CD4-positive, alpha-beta T cell treated with Interleukin-17A for 4 hours (primary cell): ENCODE data around the gene ATL3.
"Not testable (repeated sequence)": the region's sequence is repeated elsewhere in the genome, so short reads cannot be mapped to it uniquely, and the experiment has no call there.

Experiments
- DNase-seq: peaks from one replicate; pipeline ENCODE4 v3.0.0-alpha.2; 2020; ENCODE audit warnings: mixed read lengths

ATL3 gene

DNA sequence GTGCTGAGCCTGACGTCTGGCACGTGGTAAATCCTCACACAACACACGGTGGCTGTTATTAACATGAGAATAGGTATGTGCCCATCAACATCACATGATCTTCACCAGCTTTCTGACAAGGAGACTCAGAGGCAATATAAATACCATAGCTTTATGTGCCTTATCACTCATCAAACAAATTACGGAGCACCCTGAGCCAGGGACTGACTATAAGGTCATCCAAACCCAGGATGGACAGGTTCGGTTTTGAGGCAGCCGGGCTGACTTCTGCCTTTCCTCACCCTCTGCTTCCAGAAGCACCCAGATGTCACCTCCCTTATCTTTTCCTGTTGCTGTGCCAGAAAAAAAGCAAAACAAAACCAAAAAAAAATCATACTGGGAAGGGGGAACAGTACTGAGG lies 51.2 kb downstream of the ATL3 start:
- no peak for DNase-seq

DNA sequence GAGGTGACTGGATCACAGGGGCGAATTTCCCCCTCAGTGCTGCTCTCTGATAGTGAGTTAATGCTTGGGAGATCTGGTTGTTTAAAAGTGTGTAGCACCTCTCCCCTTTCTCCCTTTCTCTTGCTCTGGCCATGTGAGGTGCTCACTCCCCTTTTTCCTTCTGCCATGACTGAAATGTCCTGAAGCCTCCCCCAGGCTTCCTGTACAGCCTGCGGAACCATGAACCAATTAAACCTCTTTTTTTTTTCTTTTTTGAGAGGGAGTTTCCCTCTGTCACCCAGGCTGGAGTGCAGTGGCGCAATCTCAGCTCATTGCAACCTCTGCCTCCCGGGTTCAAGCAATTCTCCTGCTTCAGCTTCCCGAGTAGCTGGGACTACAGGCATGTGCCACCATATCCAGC lies 53.5 kb downstream of the ATL3 start:
- DNase-seq, result not testable (repeated sequence)

DNA sequence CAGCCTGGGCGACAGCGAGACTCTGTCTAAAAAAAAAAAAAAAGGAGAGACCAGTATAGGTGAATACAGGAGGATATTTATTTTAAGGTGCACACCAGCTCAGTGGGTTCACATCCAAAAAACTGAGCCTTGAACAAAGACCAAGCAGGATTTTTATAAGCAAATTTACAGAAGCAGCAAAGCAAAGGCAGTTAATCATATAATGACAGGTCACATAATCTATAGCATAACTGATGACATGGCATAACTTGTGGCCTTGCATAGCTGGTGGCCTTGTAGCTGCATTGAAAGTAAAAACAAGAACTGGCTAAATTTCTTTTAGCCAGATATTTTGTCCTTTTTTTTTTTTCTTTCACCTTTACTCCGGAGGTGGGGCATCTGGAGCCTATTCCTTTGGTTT lies 54.2 kb downstream of the ATL3 start:
- DNase-seq, result no peak

DNA sequence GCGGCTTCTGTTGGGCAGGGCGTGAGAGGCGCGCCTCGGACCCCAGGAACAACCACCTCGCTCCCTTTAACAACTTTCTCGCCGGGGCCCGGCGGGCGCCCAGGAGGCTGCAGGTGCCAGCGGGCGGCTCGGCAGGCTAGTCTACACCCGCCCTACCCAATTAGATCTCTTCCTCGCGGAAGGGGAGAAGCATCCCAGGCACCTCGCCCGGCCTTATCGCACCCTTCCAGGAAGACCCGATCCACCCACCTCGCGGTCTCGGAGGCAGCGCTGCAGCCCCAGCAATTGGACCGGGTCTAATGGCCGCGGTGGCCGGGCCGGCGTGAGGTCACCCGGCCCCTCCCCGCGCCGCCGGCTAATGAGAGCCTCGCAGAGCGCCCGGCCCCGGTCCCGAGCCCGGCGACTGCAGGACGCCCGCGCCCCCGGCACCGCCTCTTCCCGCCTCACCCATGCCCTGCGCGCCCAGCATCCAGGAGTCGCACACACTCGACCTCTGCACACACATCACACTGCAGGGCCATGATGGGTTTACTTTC lies 57.0 kb downstream of the ATL3 start, which contains the start of gene PLAAT3:
Gene PLAAT3 (minus strand): TSS at position 298 of the 536 bp plus-strand sequence. CDS start 419 bp downstream, outside the sequence.
- peak; percentile 53 for DNase-seq

DNA sequence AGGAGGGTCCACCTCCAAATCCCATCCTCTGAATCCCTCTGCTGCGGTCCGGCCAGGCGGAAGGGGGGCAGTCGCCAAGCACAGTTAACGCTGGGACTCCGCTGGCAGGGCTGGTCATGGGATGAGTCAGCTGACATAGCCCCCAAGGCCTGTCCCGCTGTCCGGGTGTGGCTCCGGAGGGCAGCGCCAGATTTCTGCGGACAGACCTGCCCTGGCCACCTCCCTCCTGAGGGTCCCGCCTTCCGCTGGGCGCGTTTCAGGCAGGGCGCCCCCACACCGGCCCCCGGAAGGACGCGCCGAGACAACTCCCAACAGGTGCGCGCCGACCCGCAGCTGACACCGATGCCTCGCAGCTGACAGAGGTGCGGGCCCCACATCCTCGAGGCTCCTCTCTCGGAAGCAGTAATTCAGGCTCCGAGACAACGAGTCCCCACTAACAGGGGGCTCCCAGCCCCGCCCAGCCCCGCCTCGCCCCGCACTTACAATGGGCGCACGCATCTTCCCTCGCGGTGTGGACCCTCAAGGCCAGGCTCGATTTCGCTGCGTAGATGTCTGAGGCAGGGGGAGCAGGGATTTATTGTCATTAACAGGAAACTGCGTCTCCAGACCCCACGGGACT lies 57.5 kb downstream of the ATL3 start:
- peak; percentile 58 for DNase-seq

DNA sequence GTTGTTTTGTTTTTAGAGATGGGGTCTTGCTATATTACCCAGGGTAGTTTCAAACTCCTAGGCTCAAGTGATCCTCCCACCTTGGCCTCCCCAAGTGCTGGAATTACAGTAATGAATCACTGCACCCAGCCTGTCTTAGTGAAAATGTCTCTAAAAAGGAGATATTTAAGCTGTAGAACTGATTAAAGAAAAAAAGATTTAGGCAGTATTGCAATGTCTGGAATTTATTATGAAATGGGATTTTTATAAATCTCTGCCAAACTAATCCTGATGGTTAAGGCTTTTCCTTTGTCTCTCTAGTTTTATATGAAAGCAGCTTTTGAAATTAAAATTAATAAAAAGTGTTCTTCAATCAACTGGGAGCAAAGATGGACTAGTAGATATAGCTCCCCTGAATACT lies 59.0 kb downstream of the ATL3 start:
- DNase-seq, result no peak

DNA sequence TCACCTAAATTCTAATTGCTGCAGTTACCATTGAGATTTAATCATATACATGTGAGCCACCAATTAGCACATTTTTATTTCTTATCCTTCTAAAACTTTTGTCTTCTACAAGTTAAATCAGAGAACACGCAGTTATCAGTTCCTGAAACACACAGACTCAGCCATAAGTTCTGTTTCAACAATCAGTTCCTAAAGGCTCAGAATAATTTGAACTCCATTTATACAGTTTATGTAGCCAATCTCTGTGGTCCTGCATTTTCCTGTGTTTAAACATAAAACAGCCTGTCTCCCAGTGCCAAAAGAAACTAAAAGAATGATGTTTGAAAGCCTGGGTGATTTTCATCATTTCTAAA lies 59.8 kb downstream of the ATL3 start:
- DNase-seq, result no peak

DNA sequence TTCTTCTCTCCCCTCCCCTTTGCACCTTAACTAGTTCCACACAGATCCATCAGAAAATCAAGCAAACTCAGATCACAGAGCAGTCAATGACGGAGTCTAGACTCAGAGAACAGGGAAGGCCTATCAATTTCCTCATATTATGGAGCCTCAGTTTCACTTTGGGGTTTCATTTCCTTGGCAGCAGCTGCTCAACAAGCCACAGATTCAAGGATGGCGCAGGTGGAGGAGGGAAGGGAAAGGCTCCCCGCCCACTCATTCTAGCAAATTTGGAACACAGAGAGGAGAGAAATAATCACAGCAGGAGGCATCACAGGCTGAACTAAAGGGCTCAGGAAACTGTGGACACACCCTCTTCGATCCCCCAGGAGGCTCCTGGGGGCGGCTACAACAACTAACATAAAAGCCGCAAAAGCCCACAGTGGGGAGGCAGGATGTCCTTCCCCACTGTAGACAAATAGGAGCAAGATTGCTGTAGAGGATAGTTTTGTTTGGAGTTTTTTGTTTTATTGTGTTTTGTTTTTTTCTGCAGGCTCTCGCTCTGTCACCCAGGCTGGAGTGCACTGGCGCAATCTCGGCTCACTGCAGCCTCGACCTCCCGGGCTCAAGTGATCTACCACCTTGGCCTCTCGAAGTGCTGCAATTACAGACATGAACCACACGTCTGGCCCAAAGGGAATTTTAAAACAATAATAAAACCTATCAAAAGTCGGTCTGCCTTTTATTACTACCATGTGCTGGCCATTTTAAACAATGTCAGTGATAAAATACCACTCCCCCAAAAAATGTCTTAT lies 60.4 kb downstream of the ATL3 start:
- DNase-seq, result no peak

DNA sequence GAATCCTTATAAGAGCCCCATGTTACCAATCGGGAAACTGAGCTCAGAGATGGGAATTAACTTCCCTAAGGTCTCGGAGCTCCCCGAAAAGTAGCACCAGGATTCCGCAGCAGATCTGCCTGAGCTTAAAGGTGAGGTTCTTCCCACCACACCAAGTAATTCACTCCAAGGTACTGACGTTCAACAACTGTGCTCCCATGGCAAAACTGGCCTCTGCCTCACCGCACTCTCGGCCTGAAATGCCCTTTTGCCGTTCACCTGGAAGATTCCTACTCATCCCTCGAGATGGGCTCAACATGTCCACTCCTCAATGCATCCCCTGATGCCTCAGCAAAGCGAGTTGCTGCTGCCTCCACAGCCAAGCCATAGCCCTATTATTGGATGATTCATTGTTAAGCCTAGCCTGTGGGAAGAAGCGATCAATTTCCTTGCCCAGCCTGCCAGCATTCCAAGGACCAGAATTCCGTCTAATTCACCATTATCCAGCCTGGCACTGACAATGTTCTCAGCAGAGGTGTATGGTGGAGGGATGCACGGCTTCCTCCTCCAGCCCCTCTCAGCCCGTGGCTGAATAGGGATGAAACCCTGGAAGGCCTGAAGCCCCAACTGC lies 61.1 kb downstream of the ATL3 start:
- DNase-seq, result no peak

DNA sequence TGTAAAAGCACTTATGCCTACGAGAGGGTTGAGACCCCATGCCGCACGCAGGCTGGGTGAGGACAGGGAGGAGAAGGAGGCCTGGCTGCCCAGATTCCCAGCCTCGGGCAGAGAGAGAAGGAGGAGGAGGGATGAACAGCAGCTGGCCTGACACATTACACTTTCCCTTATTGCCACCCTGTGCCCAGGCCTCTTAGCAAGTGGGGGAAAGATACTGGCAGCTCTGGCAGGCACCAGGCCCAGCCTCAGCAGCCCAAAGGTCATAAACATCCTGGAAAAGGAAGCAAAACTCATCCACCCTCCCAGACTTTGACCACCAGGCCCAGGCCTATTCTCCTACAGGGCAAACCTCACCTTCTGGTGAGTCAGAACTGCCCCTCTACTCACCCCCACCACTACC lies 61.6 kb downstream of the ATL3 start:
- DNase-seq, result no peak

DNA sequence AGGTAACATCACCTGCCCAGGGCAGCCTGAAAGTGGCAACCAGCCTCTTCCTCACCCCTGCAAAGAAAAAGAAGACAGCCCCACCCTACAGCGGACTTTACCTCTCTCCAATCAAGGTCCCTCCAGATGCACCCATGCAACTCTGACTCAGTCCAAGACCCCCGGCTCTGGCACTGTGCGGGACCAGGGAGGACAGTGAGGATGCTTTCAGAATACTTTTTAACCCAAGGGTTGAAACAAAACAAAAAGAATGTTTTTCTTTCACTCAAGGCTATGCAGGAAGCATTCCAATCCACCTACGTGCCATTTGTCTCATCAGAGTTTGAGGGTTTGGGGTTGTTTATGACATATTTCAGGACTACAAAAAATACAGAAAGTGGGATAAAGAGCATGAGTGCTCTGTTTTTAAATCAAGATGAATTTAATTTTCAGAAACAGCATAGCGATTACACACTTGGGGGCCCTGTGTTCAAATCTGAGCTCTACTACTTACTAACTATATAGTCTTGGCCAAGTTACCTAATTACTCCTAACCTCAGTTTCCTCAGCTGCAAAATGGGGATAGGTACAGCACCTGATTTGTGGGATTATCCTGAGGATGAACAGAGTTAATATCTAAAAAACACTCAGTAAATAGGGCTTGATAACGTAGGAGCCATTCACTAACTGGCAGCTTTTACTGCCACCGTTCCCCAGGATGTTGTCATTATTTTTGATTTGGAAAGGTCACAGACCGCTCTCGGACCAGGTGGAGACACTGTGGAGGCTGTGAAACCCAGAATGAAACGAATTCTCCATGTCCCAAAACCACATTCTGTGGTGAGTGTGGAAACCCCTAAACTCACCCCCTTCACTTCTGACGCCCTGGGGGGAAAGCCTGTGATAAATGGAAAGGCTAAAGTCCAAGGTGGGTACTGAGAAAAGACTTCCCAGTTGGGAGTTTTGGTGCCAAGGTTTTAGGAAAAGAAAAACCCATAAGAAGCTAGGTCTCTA lies 62.5 kb downstream of the ATL3 start:
- no peak for DNase-seq

DNA sequence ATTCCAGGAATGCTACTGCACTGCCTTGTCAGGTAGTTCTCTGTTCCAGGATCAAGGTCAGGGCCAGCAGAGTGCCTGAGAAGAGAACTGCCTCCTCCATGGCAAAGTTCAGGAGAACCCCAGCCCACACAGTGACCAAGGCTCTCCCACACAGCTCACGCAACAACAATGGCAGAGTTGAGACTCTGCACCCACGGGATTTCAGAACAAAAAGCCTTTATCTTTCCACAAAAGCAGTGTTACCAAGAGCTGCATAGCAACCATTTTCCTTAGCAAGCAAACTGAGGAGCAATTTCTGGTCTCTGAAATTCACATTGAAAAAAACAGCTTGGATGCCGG lies 68.0 kb downstream of the ATL3 start:
- no peak for DNase-seq

DNA sequence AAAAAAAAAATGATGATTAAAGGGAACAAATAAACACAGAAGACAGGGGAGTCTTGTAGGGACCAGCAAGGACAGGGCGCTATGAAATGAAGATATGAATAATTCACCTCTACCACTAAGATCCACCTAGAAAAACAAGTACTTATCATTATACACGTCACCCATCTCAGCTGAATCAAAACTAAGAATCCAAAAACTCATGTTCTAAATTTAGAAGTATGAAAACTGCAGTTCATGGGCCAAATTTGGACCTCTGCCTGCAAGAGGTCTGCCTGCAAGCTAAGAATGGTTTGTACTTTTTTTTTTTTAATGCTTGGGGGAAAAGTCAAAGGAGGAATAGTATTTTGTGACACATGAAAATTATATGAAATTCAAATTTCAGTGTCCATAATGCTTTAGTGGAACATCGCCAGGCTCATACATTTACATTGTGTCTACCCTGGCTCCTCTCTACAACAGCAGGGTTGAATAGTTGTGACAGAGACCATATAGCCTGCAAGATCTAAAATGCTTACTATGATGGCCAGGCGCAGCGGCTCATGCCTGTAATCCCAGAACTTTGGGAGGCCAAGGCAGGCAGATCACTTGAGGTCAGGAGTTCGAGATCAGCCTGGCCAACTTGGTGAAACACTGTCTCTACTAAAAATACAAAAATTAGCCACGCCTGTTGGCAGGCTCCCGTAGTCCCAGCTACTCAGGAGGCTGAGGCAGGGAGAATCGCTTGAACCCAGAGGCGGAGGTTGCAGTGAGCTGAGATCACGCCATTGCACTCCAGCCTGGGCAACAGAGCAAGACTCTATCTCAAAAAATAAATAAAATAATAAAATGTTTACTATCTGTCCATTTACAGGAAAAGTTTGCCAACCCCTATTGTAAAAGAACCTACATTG lies 68.6 kb downstream of the ATL3 start:
- DNase-seq, result not testable (repeated sequence)

DNA sequence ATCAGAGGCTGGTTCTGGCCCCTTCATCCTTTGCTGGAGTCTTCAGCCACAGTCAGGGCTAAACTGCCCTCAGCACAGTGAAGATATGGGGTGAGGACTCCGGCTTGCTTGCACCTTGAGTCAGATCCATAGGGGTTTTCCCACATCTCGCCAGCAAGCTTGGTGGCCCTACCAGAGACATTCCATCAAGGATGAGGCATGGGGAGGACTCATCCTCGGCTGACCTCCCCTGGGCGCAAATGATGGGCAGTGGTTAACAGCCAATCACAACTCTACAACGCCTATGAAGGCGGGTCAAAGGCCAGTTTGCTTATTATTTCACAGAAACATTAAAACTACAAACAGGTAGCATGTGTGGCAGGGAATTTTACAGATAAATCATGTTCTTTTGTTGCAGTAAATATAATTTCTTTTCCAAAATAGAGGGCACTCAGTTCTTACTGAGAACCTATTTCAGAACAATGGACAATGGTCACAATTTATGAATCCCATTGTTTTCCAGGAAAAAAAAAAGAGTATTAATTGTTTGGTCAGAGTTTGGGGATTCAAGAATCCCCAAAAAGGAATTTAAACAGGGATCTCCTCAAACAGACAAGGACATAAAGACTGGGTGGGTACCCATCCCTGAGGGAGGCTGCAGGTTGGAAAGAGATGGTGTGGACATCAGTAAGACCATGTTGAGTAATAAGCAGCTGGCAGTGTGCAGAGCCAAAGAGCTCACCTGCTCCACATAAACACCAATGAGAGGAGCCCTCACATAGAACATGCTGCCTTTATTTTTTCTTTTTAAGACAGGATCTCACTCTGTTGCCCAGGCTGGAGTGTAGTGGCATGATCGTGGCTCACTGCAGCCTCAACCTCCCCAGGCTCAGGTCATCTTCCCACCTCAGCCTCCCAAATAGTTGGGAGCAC lies 71.7 kb downstream of the ATL3 start:
- no peak for DNase-seq

DNA sequence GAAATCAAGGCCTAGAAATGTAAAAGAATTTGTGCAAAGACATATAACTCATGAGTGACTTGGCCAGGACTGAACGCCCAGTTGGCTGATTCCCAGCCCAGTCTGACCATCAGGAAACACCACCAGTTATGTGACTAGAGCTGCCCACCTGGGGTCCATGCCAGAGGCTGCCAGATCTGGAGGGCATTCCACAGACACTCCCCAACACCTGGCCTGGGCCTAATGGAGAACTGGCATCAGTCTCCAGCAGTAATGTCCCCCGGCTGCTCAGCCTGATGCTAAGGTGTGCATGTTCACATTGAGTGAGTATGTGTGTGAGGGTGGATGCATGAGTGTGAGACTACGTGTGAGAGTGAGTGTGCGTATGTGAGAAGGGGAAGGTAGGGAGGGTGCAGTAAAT lies 72.6 kb downstream of the ATL3 start:
- no peak for DNase-seq

DNA sequence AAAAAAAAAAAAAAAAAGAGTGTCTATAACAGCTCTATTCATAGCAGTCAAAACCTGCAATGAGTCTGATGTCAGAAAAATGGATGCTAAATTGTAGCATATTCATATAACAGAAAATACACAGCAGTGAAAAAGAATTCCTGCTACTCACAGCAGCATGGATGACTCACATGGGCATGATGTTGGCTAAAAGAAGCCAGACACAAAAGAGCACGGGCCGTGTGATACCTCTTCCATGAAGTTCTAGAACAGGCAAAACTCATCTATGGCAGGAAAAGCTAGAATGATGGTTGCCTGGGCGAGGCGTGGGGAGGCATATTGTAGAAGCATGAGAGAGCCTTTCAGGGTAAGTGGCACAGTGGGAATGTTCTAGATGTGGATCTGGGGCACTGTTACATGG lies 75.9 kb downstream of the ATL3 start:
- no peak for DNase-seq

DNA sequence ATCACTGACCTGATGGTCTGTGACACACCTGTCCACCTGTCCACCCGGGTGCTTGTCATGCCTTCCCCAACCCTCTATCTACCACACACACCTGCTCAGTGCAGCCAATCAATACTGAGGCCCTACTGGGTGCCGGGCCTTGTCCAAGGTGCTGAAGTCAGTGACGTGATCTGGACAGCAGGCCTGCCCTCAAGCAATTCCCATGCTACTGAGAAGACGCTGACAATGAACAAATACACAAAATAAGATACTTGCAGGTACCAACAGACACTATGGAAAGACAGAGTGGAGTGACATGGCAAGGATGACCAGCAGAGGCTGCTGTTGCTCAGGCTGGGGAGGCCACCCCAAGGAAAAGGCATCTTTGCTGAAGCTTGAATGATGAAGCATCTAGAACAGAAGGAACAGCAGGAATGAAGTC lies 78.2 kb downstream of the ATL3 start:
- no peak for DNase-seq

DNA sequence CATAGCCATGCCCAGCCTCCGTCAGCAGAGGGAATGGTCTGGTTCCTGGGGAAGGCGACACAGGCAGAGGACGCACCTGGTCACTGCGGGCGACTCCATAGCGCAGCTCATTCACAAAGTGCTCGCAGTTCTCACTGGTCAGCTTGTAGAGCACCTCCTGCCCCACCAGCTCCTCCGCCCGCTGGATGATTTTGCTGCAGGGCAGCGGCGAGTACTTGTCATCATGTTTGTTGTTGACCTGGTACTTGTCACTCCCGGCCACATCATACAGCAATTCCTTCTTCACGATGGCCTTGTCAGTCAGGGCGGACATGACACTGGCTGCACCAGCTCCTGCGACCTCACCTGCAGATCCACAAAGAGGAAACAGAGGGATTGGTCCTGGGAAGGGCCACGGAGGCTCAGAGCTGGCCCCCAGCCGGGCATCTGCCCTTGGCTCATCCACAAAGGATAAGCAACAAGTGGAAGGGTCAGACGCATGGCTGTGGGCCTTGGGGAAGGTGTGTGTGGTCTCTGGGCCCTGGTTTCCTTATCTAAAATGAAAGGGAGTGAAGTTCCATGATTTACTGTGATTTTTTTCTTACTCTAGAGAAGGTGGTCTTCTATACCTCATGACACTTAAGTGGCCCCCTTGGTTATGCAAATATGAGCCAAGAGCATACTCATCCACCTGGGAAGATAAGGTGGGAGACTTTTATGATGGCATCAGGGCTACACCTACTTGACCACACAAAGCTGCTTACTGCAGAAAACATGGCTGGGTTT lies 81.0 kb downstream of the ATL3 start:
- no peak for DNase-seq

DNA sequence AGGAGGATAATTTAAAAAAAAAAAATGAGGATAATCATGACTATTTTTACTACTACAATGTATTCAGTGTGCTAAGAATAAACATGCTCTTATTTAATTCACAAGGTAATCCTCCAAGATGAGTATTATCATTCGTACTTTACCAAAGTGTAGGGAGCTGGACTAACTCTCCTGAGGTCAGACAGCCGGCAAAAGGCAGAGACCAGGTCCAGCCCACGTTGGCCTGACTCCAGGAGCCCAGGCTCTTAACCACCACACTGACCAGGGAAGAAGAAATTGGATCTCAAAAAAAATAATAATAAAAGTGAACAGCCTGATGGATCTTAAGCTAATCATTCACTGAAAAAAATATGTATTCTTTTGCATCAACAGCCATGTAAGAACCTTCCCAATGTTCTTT lies 82.2 kb downstream of the ATL3 start:
- no peak for DNase-seq
